ENCODE results near the gene FTO. TPM values are rescaled to one million over a fixed set of nuclear protein-coding genes. Genes with fewer than 3 reads are reported as not detected.

Gene FTO
- total RNA-seq, 1 experiment from 2014 or later: 78.3 TPM

- Mint-ChIP-seq H3K4me3 (ENCODE audit: unreplicated experiment) (no peak overlapping the region), H3K4me1 (ENCODE audit: low read depth, unreplicated experiment) (peaks cover 17% of the 10 kb centered on the region), H3K36me3 (ENCODE audit: insufficient read depth, unreplicated experiment) (no peaks in the 10 kb centered on the region), H3K9me3 (ENCODE audit: unreplicated experiment) (no peaks in the 10 kb centered on the region), H3K27me3 (ENCODE audit: insufficient read depth, unreplicated experiment) (no peaks in the 10 kb centered on the region), H3K27ac (ENCODE audit: unreplicated experiment) (no peak overlapping the region)
- intact Hi-C loops (cut with micrococcal nuclease; ENCODE audit: unreplicated experiment): no loop called here
- no peak for DNase-seq
- POLR2A ChIA-PET: no interaction called here
- CTCF ChIA-PET: no interaction called here
- no peak for TF ChIP-seq CTCF (IDR thresholded peaks at IDR 0.05; ENCODE audit: insufficient read depth in 1 of 2, low read depth in 1 of 2, low read length in 1 of 2, severe bottlenecking in 1 of 2, unreplicated experiment in 1 of 2)
- no TSS peak for BruUV-seq (replicated peaks)
- Histone ChIP-seq H3K4me3 (ENCODE audit: low read depth, low read length) (no peak overlapping the region), H3K27me3 (replicated peaks; ENCODE audit: control insufficient read depth, insufficient read depth, low read length) (no peaks in the 10 kb centered on the region), H3K9me3 (no peaks in the 10 kb centered on the region), H3K4me1 (no peaks in the 10 kb centered on the region; the same call in 1 of the 2 replicates), H3K36me3 (ENCODE audit: control insufficient read depth, insufficient read depth, low read length) (no peaks in the 10 kb centered on the region)
These were observed 263.0 kb downstream of the FTO start for GRCh38 chr16:53966821-53967571.

GRCh38 chr16:53967572-53967971, 263.6 kb downstream of the FTO start:
- no peak for TF ChIP-seq CTCF (IDR thresholded peaks at IDR 0.05; ENCODE audit: insufficient read depth in 1 of 2, low read depth in 1 of 2, low read length in 1 of 2, severe bottlenecking in 1 of 2, unreplicated experiment in 1 of 2)
- no peak overlapping the region for H3K4me3 Mint-ChIP-seq (ENCODE audit: unreplicated experiment)
- no peaks in the 10 kb centered on the region for H3K27me3 Mint-ChIP-seq (ENCODE audit: insufficient read depth, unreplicated experiment)
- ChIA-PET CTCF (no interaction called here), POLR2A (no interaction called here)
- peaks cover 17% of the 10 kb centered on the region for H3K4me1 Mint-ChIP-seq (ENCODE audit: low read depth, unreplicated experiment)
- no peaks in the 10 kb centered on the region; the same call in 1 of the 2 replicates for H3K4me1 ChIP-seq
- no peaks in the 10 kb centered on the region for H3K36me3 Mint-ChIP-seq (ENCODE audit: insufficient read depth, unreplicated experiment)
- DNase-seq: no peak
- H3K36me3 ChIP-seq (ENCODE audit: control insufficient read depth, insufficient read depth, low read length): no peaks in the 10 kb centered on the region
- intact Hi-C loops (cut with micrococcal nuclease; ENCODE audit: unreplicated experiment): no loop called here
- no TSS peak for BruUV-seq (replicated peaks)
- no peak overlapping the region for H3K4me3 ChIP-seq (ENCODE audit: low read depth, low read length)
- H3K27ac Mint-ChIP-seq (ENCODE audit: unreplicated experiment): no peak overlapping the region
- no peaks in the 10 kb centered on the region for H3K27me3 ChIP-seq (replicated peaks; ENCODE audit: control insufficient read depth, insufficient read depth, low read length)
- no peaks in the 10 kb centered on the region for H3K9me3 ChIP-seq
- H3K9me3 Mint-ChIP-seq (ENCODE audit: unreplicated experiment): no peaks in the 10 kb centered on the region

GRCh38 chr16:53968454-53968853, 264.5 kb downstream of the FTO start:
- H3K9me3 Mint-ChIP-seq (ENCODE audit: unreplicated experiment): no peaks in the 10 kb centered on the region
- ChIA-PET POLR2A (no interaction called here), CTCF (no interaction called here)
- H3K27me3 ChIP-seq (replicated peaks; ENCODE audit: control insufficient read depth, insufficient read depth, low read length): no peaks in the 10 kb centered on the region
- no peaks in the 10 kb centered on the region for H3K27me3 Mint-ChIP-seq (ENCODE audit: insufficient read depth, unreplicated experiment)
- H3K27ac Mint-ChIP-seq (ENCODE audit: unreplicated experiment): no peak overlapping the region
- H3K9me3 ChIP-seq: no peaks in the 10 kb centered on the region
- no peaks in the 10 kb centered on the region for H3K36me3 Mint-ChIP-seq (ENCODE audit: insufficient read depth, unreplicated experiment)
- intact Hi-C loops (cut with micrococcal nuclease; ENCODE audit: unreplicated experiment): no loop called here
- no peak for DNase-seq
- no peak overlapping the region for H3K4me3 Mint-ChIP-seq (ENCODE audit: unreplicated experiment)
- H3K36me3 ChIP-seq (ENCODE audit: control insufficient read depth, insufficient read depth, low read length): no peaks in the 10 kb centered on the region
- H3K4me1 Mint-ChIP-seq (ENCODE audit: low read depth, unreplicated experiment): peaks cover 17% of the 10 kb centered on the region
- no peak overlapping the region for H3K4me3 ChIP-seq (ENCODE audit: low read depth, low read length)
- H3K4me1 ChIP-seq: no peaks in the 10 kb centered on the region; the same call in 1 of the 2 replicates
- no TSS peak for BruUV-seq (replicated peaks)
- no peak for TF ChIP-seq CTCF (IDR thresholded peaks at IDR 0.05; ENCODE audit: insufficient read depth in 1 of 2, low read depth in 1 of 2, low read length in 1 of 2, severe bottlenecking in 1 of 2, unreplicated experiment in 1 of 2)
